CD4-positive, alpha-beta T cell (primary cell): ENCODE results near the gene SPATA2. TPM values are rescaled to one million over a fixed set of nuclear protein-coding genes. Genes with fewer than 3 reads are reported as not detected.
A peak's percentile ranks its signal among the peaks of the same experiment; 100 is the strongest.

Experiments
- ATAC-seq: fragments of 200-7000 bp; cut with Tn5 transposase; one replicate; pipeline ENCODE4 v1.10.0; 2022; ENCODE audit warnings: mild to moderate bottlenecking; ENCODE audit not compliant: poor library complexity
- CTCF ChIA-PET: fragments of 350-600 bp; sonication (Branson Sonifier 250); formaldehyde crosslinking; loops from one replicate; lab custom pipeline; 2021; ENCODE audit warnings: antibody characterized with exemption, inconsistent platforms; lab: Charles Lee
- POLR2A ChIA-PET: fragments of 350-600 bp; sonication (Branson Sonifier 250); formaldehyde crosslinking; loops from one replicate; lab custom pipeline; 2021; ENCODE audit warnings: antibody characterized with exemption, inconsistent platforms; lab: Charles Lee
- DNase-seq, 14 experiments: peaks; one replicate each; pipeline ENCODE4 v3.0.0-alpha.2; 2013 to 2020; ENCODE audit warnings: mixed read lengths in 2 of 14
- H3K27ac ChIP-seq, 2 donors: one replicate each; pipeline versions ENCODE4 v1.5.1 to v1.7.0; 2013; ENCODE audit warnings: low read length in 2 of 2, low read depth in 1 of 2, mild to moderate bottlenecking in 1 of 2
- H3K27me3 ChIP-seq, 2 experiments: 1 replicate in 1 of 2; 2 replicates in 1 of 2; pipeline versions ENCODE4 v1.6.1 to v1.7.0; 2013; ENCODE audit warnings: low read length in 2 of 2, control low read depth in 1 of 2, mild to moderate bottlenecking in 1 of 2, moderate library complexity in 1 of 2; ENCODE audit not compliant: insufficient read depth in 2 of 2, control insufficient read depth in 1 of 2
- H3K36me3 ChIP-seq: one replicate; pipeline ENCODE4 v1.6.1; 2013; ENCODE audit warnings: low read length, control low read depth; ENCODE audit not compliant: insufficient read depth
- H3K4me1 ChIP-seq: one replicate; pipeline ENCODE4 v1.6.1; 2013; ENCODE audit warnings: low read length, control low read depth; ENCODE audit not compliant: insufficient read depth
- H3K4me3 ChIP-seq: one replicate; pipeline ENCODE4 v1.5.1; 2013; ENCODE audit warnings: mild to moderate bottlenecking, low read length, moderate library complexity
- H3K9me3 ChIP-seq, 2 experiments: 1 replicate in 1 of 2; 2 replicates in 1 of 2; pipeline versions ENCODE4 v1.6.1 to v1.7.0; 2013; ENCODE audit warnings: low read length in 2 of 2, mild to moderate bottlenecking in 2 of 2, control low read depth in 1 of 2, moderate library complexity in 1 of 2; ENCODE audit not compliant: control insufficient read depth in 1 of 2, insufficient read depth in 1 of 2
- H3K27ac Mint-ChIP-seq: one replicate; pipeline ENCODE4 v1.8.0; 2020; ENCODE audit warnings: mixed read lengths
- H3K27me3 Mint-ChIP-seq: one replicate; pipeline ENCODE4 v1.8.0; 2021; ENCODE audit warnings: mixed read lengths
- H3K36me3 Mint-ChIP-seq: one replicate; pipeline ENCODE4 v1.8.0; 2021; ENCODE audit warnings: low read depth, mixed read lengths
- H3K4me1 Mint-ChIP-seq: one replicate; pipeline ENCODE4 v1.8.0; 2021; ENCODE audit warnings: low read depth, mixed read lengths
- H3K4me3 Mint-ChIP-seq: one replicate; pipeline ENCODE4 v1.8.0; 2020; ENCODE audit warnings: mild to moderate bottlenecking, mixed read lengths
- H3K9me3 Mint-ChIP-seq: one replicate; pipeline ENCODE4 v1.8.0; 2020; ENCODE audit warnings: mixed read lengths
- intact Hi-C, 2 experiments: fragments of 100-400 bp; cut with DNase I in 1 of 2; cut with micrococcal nuclease in 1 of 2; formaldehyde crosslinking; loops; one replicate each; pipeline versions ENCODE4 v1.15.1 to v1.9.0; 2023 to 2025; cut with DNase I, micrococcal nuclease
- total RNA-seq, 174 experiments: library from RNA in 2 of 174; stranded (reverse) in 2 of 174; gene quantifications; one replicate each; pipeline ENCODE4 v1.2.3 and lab custom pipeline; 2021 to 2026
- TF ChIP-seq, protein P1 (sequence below): fragments of 200-600 bp; IDR thresholded peaks from one replicate; pipeline ENCODE4 v1.8.0; 2022; ENCODE audit warnings: antibody characterized with exemption, mild to moderate bottlenecking

Gene SPATA2
- total RNA-seq, 2 experiments from 2014 or later: 16.0 to 16.4 TPM

DNA sequence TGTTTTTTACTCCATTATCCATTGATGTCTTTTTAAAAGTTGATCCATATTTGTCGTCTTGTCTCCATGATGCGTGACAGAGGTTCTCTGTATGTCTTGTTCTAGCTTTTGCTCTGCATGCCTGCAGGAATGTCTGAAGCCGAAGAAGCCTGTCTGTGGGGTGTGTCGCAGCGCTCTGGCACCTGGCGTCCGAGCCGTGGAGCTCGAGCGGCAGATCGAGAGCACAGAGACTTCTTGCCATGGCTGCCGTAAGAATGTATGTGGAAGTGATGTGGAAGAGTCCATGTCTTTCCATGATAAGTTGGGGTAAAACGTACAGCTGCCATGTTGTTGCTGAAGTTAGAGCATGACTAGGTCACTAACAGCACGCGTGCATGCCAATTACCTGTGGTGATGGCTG is 26.1 kb upstream of the SPATA2 start:
- no peak for DNase-seq
- H3K36me3 Mint-ChIP-seq: peaks cover 84% of the 10 kb centered on the region
- ATAC-seq: no peak
- peaks cover 49% of the 10 kb centered on the region for H3K4me1 Mint-ChIP-seq
- Histone ChIP-seq H3K4me1 (peaks cover 34% of the 10 kb centered on the region), H3K4me3 (no peak overlapping the region), H3K36me3 (peaks cover 65% of the 10 kb centered on the region), H3K9me3 (no peaks in the 10 kb centered on the region), H3K27me3 (no peaks in the 10 kb centered on the region), H3K27ac (no peak overlapping the region)
- ChIA-PET POLR2A (no interaction called here), CTCF (no interaction called here)
- H3K27me3 Mint-ChIP-seq: no peaks in the 10 kb centered on the region
- peak overlapping the region; percentile 59 for H3K27ac Mint-ChIP-seq
- H3K4me3 Mint-ChIP-seq: peak overlapping the region; percentile 56
- intact Hi-C loops: no loop called here
- no peaks in the 10 kb centered on the region for H3K9me3 Mint-ChIP-seq
- TF ChIP-seq, protein P1, sequence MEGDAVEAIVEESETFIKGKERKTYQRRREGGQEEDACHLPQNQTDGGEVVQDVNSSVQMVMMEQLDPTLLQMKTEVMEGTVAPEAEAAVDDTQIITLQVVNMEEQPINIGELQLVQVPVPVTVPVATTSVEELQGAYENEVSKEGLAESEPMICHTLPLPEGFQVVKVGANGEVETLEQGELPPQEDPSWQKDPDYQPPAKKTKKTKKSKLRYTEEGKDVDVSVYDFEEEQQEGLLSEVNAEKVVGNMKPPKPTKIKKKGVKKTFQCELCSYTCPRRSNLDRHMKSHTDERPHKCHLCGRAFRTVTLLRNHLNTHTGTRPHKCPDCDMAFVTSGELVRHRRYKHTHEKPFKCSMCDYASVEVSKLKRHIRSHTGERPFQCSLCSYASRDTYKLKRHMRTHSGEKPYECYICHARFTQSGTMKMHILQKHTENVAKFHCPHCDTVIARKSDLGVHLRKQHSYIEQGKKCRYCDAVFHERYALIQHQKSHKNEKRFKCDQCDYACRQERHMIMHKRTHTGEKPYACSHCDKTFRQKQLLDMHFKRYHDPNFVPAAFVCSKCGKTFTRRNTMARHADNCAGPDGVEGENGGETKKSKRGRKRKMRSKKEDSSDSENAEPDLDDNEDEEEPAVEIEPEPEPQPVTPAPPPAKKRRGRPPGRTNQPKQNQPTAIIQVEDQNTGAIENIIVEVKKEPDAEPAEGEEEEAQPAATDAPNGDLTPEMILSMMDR: no peak

DNA sequence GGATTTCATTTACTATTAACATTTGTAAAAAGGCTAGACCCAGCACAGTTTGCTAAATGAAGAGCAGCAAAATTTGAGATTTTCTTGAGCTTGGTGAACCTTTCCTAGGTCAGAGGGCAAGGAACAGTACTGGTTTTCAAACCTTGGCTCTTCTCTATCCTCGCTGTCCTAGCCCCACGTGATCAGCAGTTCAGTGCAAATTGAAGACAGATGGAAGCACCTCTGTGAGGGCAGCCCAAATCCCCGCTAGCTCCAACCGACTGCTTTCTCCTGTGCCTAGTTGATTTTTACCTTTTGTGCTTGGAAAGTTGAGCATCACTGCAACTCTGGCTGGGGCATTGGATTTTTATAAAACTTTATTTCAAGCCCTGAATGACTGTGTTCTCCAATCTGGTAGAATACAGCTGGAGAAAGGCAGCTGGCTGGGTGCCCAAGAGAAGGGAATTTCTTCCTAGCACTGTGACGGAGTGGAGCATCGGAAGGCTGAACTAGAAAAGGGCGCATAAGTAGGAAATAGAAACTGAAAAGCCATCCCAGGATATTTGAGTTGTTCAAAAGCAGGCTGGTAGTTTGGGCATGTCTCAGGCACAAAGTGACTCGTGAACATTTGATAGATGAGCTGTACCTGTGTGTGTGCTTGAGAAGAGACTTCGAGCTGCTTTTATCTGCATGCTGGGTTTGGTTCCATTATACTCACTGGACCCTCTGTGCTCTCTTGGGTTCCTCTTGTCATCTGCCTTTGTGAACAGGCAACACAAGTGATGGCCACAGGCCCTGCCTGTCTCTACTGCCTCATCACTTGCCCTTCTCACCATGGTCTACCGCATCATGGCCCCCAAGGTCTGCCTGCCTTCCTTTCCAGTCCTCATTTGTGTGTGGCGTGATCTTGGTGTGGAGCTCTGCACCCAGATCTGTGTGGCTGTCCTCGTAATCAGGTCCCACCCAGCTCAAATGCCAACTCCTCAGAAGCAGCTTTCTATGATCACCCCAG is 23.1 kb upstream of the SPATA2 start:
- H3K9me3 ChIP-seq: no peaks in the 10 kb centered on the region
- H3K4me3 ChIP-seq: no peak overlapping the region
- H3K9me3 Mint-ChIP-seq: no peaks in the 10 kb centered on the region
- H3K27me3 Mint-ChIP-seq: no peaks in the 10 kb centered on the region
- intact Hi-C loops: loop anchor here in 1 of 2 experiments (5.0 to 10.0 kb wide), 2 partner anchors 226 to 894 kb away; partner anchors contain the start of genes B4GALT5 and CSE1L
- H3K36me3 ChIP-seq: peaks cover 38% of the 10 kb centered on the region
- ChIA-PET CTCF (interaction anchor here (1.3 to 3.0 kb wide), 3 partner anchors 40 to 148 kb away, joined by 3 to 13 read pairs (median 3); no protein-coding TSS in a partner anchor), POLR2A (interaction anchor here (0.8 to 0.9 kb wide), 2 partner anchors 24 to 178 kb away, joined by 3 to 4 read pairs; no protein-coding TSS in a partner anchor)
- peak overlapping the region; percentile 57 for H3K27ac Mint-ChIP-seq
- peaks cover 55% of the 10 kb centered on the region for H3K4me1 Mint-ChIP-seq
- ATAC-seq: no peak
- H3K4me1 ChIP-seq: peaks cover 49% of the 10 kb centered on the region
- H3K27ac ChIP-seq: no peak overlapping the region
- no peaks in the 10 kb centered on the region for H3K27me3 ChIP-seq
- peaks cover 59% of the 10 kb centered on the region for H3K36me3 Mint-ChIP-seq
- TF ChIP-seq, protein P1: no peak
- no peak for DNase-seq
- H3K4me3 Mint-ChIP-seq: peak overlapping the region; percentile 93

DNA sequence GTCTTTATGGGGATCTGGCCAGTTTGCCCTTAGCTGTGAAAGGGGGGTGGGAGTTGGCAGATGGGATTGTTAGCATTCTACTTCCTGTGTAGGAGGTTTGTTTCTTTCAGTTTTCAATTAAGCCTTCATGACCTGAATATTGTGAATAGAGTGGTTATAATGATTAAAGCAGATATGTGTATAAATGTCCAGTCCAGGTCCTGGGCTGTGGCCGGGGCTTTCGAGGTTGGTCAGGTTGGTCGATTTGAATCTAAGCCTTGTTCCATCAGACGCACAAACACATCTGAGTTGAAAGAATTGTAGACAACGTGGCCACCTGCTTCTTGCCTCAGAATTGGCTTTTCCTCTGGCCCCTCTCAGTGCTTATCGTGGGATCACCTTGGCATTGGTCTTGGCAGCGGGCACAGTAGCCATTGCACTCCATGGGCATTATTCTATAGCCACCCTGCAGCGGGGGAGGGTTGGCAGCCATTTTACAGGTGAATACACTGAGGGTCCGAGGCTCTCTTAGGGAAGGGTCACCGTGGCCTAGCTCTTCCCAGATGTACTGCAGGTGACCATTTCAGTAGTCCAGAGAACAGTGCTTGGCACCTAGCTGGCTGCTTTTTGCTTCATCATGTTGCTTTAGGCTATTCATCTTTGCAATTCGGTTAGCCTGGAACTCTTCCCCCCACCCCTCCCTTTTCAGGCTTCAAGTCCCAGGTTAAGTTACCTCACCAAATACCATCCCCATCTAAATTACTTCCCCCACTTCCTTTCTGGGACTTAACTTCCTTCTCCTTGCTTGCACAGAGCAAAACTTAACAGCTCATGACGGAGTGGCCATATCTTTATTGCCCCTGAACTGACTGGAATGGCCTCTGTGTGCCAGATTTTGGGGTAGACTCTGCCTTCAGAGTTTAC is 21.9 kb upstream of the SPATA2 start:
- H3K36me3 Mint-ChIP-seq: peaks cover 47% of the 10 kb centered on the region
- Histone ChIP-seq H3K4me1 (peaks cover 49% of the 10 kb centered on the region), H3K27ac (peak overlapping the region; percentile 81 to 82), H3K36me3 (peaks cover 27% of the 10 kb centered on the region), H3K27me3 (no peaks in the 10 kb centered on the region), H3K9me3 (no peaks in the 10 kb centered on the region), H3K4me3 (peak overlapping the region; percentile 97)
- intact Hi-C loops: loop anchor here in 1 of 2 experiments (2.0 to 10.0 kb wide), 4 partner anchors 46 to 892 kb away; partner anchors contain the start of genes B4GALT5, CSE1L and SNAI1
- H3K4me1 Mint-ChIP-seq: peaks cover 55% of the 10 kb centered on the region
- TF ChIP-seq, protein P1: no peak
- no peaks in the 10 kb centered on the region for H3K27me3 Mint-ChIP-seq
- ChIA-PET CTCF (interaction anchor here (1.2 to 3.0 kb wide), 4 partner anchors 21 to 149 kb away, joined by 3 to 13 read pairs (median 5); no protein-coding TSS in a partner anchor), POLR2A (interaction anchor here (0.6 to 3.1 kb wide), 15 partner anchors 9 to 994 kb away, joined by 3 to 33 read pairs (median 6); partner anchors contain the start of genes ADNP, CEBPB, PEDS1 and PTPN1)
- H3K27ac Mint-ChIP-seq: peak overlapping the region; percentile 90
- DNase-seq: peak in 1 of 14 experiments; percentile 50
- H3K4me3 Mint-ChIP-seq: peak overlapping the region; percentile 93
- no peak for ATAC-seq
- no peaks in the 10 kb centered on the region for H3K9me3 Mint-ChIP-seq
